Ovary (tissue), 9 donors: ENCODE measurements around the gene RFC3. TPM values are rescaled to one million over a fixed set of nuclear protein-coding genes. Genes with fewer than 3 reads are reported as not detected.
A peak's percentile ranks its signal among the peaks of the same experiment; 100 is the strongest.

ENCODE experiments used
- DNase-seq, 5 donors: peaks; one replicate each; pipeline ENCODE4 v3.0.0-alpha.2; 2019 to 2020
- H3K27ac ChIP-seq, 2 donors: fragments of 200-600 bp; one replicate each; pipeline versions ENCODE4 v1.5.1 to v1.8.0; 2019 to 2022
- H3K27me3 ChIP-seq: fragments of 200-600 bp; one replicate; pipeline ENCODE4 v1.8.0; 2022
- H3K36me3 ChIP-seq: fragments of 200-600 bp; sonication (generic); one replicate; pipeline ENCODE4 v1.5.1; 2019
- H3K4me1 ChIP-seq: one replicate; pipeline ENCODE4 v1.8.1; 2013; ENCODE audit warnings: mild to moderate bottlenecking, moderate library complexity; ENCODE audit not compliant: insufficient read depth
- H3K4me3 ChIP-seq: fragments of 200-600 bp; sonication (generic); one replicate; pipeline ENCODE4 v1.5.1; 2017
- H3K9me3 ChIP-seq, 2 donors: fragments of 200-600 bp in 1 of 2; sonication (generic) in 1 of 2; one replicate each; pipeline versions ENCODE4 v1.5.1 to v1.8.1; 2013 to 2019; ENCODE audit warnings: mild to moderate bottlenecking in 1 of 2, moderate library complexity in 1 of 2
- EP300 ChIP-seq: sonication (generic); formaldehyde crosslinking; IDR thresholded peaks from one replicate; pipeline ENCODE4 v1.6.1; 2017; ENCODE audit warnings: antibody characterized with exemption
- POLR2A ChIP-seq: fragments of 450-650 bp; IDR thresholded peaks from one replicate; pipeline ENCODE4 v1.6.1; 2017; ENCODE audit warnings: antibody characterized with exemption, mild to moderate bottlenecking, moderate library complexity
- WGBS, 3 donors: extraction: QIAGEN DNeasy Blood & Tissue Kit in 1 of 3; methylation state at CpG; one replicate each; pipeline versions ENCODE4 v1.1.5 to v1.1.7; 2013 to 2017; 5-methylcytosine and 5-hydroxymethylcytosine counted together
- intact Hi-C, 4 donors: fragments of 100-400 bp; cut with DNase I; formaldehyde crosslinking; loops; one replicate each; pipeline versions ENCODE4 v1.11.0 to v1.15.1; 2022 to 2023
- polyA plus RNA-seq, 2 donors: library from polyadenylated mRNA; stranded (reverse); fragments of 200-250 nt in 1 of 2; fragments of 350-450 nt in 1 of 2; fragmentation: Illumina TruSeq in 1 of 2; extraction: RNeasy Lipid Tissue Mini Kit (QIAGEN cat#74804) in 1 of 2; gene quantifications; one replicate each; pipeline ENCODE4 v1.2.3, GENCODE V29; 2013 to 2014
- total RNA-seq, 7 donors: library from RNA; depleted of rRNA in 2 of 7; stranded (reverse); fragments of >200 nt in 2 of 7; fragmentation: NEBNext Ultra II Directional in 3 of 7; extraction: Animal tissue kit (Norgen Biotek cat#: 25700) in 3 of 7; gene quantifications; one replicate each; pipeline versions ENCODE4 v1.1.0 to v1.2.4, GENCODE V29; 2016 to 2023
- TF ChIP-seq, protein P1 (sequence below), 3 donors: fragments of 450-650 bp in 2 of 3; fragments of 200-600 bp in 1 of 3; IDR thresholded peaks; one replicate each; pipeline versions ENCODE4 v1.5.1 to v1.8.0; 2016 to 2022; ENCODE audit warnings: antibody characterized with exemption in 3 of 3, mild to moderate bottlenecking in 1 of 3
- donor health status: DM: no; HTN: no; CAD: no; lungs with moderate emphysema.
- donor health status: DM: no; HTN: no; CAD: no.
- donor health status: Bipolar disorder and iron deficiency.
- donor health status: DM: yes; HTN: yes; CAD: no.
- donor health status: DM: no; HTN: no; CAD: no.
- donor health status: DM: yes; HTN: yes; CAD: no.

The RFC3 gene
- total and polyA plus RNA-seq, 9 donors = 6.9 to 9.4 (median 7.5) TPM

GRCh38 chr13:33827139-33827538, 9.2 kb downstream of the RFC3 start:
- Histone ChIP-seq H3K27ac (no peak overlapping the region), H3K36me3 (no peaks in the 10 kb centered on the region), H3K4me3 (no peak overlapping the region), H3K27me3 (no peaks in the 10 kb centered on the region), H3K4me1 (no peaks in the 10 kb centered on the region), H3K9me3 (no peaks in the 10 kb centered on the region)
- no peak for TF ChIP-seq EP300
- TF ChIP-seq, protein P1, sequence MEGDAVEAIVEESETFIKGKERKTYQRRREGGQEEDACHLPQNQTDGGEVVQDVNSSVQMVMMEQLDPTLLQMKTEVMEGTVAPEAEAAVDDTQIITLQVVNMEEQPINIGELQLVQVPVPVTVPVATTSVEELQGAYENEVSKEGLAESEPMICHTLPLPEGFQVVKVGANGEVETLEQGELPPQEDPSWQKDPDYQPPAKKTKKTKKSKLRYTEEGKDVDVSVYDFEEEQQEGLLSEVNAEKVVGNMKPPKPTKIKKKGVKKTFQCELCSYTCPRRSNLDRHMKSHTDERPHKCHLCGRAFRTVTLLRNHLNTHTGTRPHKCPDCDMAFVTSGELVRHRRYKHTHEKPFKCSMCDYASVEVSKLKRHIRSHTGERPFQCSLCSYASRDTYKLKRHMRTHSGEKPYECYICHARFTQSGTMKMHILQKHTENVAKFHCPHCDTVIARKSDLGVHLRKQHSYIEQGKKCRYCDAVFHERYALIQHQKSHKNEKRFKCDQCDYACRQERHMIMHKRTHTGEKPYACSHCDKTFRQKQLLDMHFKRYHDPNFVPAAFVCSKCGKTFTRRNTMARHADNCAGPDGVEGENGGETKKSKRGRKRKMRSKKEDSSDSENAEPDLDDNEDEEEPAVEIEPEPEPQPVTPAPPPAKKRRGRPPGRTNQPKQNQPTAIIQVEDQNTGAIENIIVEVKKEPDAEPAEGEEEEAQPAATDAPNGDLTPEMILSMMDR (IDR thresholded peaks at IDR 0.05) = no peak
- no peak for TF ChIP-seq POLR2A
- no peak for DNase-seq
- intact Hi-C loops = no loop called here
- 76 to 88% (median 79%) methylated on average over 2 of the region's 2 CpGs for WGBS, 3 donors

DNA sequence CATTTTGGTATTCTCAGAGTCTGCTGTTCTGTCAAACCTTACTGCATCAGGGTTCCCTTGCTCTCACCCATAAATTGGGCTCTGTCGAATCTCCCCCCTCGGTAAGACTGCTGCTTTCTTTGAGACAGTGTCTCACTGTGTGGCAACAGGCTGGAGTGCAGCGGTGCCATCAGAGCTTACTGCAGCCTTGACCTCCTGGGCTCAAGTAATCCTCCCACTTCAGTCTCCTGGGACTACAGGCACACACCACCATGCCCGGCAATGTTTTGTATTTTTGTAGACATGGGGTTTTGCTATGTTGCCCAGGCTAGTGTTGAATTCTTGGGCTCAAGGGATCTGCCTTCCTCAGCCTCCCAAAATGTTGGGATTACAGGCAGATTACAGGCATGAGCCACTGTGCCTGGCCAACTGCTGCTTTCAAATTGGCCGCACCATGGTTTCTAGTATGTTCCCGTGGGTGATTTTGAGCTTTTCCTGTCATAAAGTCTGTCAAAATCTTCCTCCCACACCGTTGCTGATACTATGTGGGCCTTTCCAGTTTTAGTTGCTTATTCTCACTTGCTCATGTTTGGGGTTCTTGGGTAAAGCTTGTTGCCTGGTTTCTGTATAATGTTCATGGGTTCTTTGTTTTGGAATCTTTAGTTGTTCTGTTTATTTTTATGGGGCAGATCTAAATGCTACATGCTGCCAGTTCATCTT, 10.6 kb downstream of the RFC3 start:
- Histone ChIP-seq H3K27ac (no peak overlapping the region), H3K27me3 (no peaks in the 10 kb centered on the region), H3K36me3 (no peaks in the 10 kb centered on the region), H3K4me1 (no peaks in the 10 kb centered on the region), H3K4me3 (no peak overlapping the region), H3K9me3 (no peaks in the 10 kb centered on the region)
- DNase-seq = no peak
- intact Hi-C loops = no loop called here
- 77 to 82% (median 79%) methylated on average over 7 of the region's 7 CpGs for WGBS, 3 donors
- TF ChIP-seq EP300 (no peak), POLR2A (no peak)
- TF ChIP-seq, protein P1 (IDR thresholded peaks at IDR 0.05) = no peak

DNA sequence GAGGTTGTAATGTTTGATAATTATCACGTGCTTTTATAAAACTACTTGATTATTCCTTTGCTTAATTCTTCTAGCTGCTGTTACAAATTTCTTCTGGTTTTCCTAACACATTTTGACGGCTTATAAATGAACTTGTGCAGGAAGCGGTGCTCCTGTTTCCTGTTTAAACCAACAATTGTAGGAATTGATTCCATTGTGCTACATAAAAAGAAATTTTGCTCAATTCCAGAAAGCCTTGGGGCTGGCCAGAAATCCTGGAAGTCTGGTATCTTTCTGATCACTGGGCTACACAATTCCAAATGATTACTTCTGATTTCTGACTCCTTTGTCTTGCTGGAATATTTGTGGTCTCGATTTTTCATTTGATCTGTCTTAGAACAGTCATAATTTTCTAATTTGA, 14.9 kb downstream of the RFC3 start:
- no peaks in the 10 kb centered on the region for H3K9me3 ChIP-seq
- H3K36me3 ChIP-seq = no peaks in the 10 kb centered on the region
- H3K4me3 ChIP-seq = no peak overlapping the region
- intact Hi-C loops = no loop called here
- no peak for DNase-seq
- 86 to 89% (median 87%) methylated on average over 4 of the region's 4 CpGs for WGBS, 3 donors
- H3K4me1 ChIP-seq = no peaks in the 10 kb centered on the region
- no peak overlapping the region for H3K27ac ChIP-seq
- no peaks in the 10 kb centered on the region for H3K27me3 ChIP-seq
- TF ChIP-seq POLR2A = no peak
- TF ChIP-seq, protein P1 (IDR thresholded peaks at IDR 0.05) = no peak
- TF ChIP-seq EP300 = no peak

DNA sequence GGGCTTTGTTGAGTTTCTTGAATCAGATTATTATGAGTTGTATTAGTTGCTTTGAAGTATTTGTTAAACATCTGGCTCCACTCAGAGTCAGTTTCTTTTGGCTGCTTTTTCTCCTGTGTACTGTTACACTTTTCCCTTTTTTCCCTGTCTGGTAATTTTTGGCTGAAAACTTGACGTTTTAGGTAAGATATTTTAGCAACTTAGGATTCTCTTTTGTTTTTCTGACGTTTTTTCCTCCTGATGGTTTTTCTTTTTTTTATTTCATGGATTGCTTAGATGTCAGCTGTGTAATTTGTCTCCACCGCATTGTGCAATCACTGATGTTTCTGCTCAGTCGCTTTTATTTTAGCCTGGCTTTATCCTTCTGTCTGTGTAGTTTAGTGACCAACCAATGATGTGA, 20.7 kb downstream of the RFC3 start:
- H3K4me1 ChIP-seq = no peaks in the 10 kb centered on the region
- H3K27me3 ChIP-seq = no peaks in the 10 kb centered on the region
- peak overlapping the region in 1 of 2 donors; percentile 57 for H3K27ac ChIP-seq
- peak in 1 of 5 donors; percentile 21 for DNase-seq
- H3K9me3 ChIP-seq = no peaks in the 10 kb centered on the region
- intact Hi-C loops = no loop called here
- TF ChIP-seq POLR2A (no peak), EP300 (no peak)
- TF ChIP-seq, protein P1 (IDR thresholded peaks at IDR 0.05) = no peak
- no peak overlapping the region for H3K4me3 ChIP-seq
- H3K36me3 ChIP-seq = no peaks in the 10 kb centered on the region
- 8 to 15% (median 10%) methylated on average over 4 of the region's 4 CpGs for WGBS, 3 donors
